OCI-LY1 (cell line): Measurements from ENCODE around the gene MTAP.

Experiments
- CTCF ChIP-seq: fragments of 200-600 bp; sonication (generic), shearing (Covaris generic); IDR thresholded peaks from 2 replicates; pipeline ENCODE4 v1.5.1; 2017; ENCODE audit warnings: mild to moderate bottlenecking, antibody characterized with exemption, low read length, moderate library complexity, mixed read lengths
- EZH2 ChIP-seq: fragments of 200-600 bp; sonication (generic), shearing (Covaris generic); IDR thresholded peaks from 2 replicates; pipeline ENCODE4 v1.8.0; 2017; ENCODE audit warnings: borderline replicate concordance, mixed run types, mild to moderate bottlenecking, antibody characterized with exemption, low read length, moderate library complexity, mixed read lengths

GRCh38 chr9:21856301-21857094 is 54.1 kb downstream of the MTAP start:
- no peak for TF ChIP-seq CTCF
- no peak for TF ChIP-seq EZH2
